Activated T-cell treated with anti-CD3 and anti-CD28 coated beads for 1 hour (primary cell): ENCODE measurements around the gene KCTD4.
"Not testable (repeated sequence)": the region's sequence is repeated elsewhere in the genome, so short reads cannot be mapped to it uniquely, and the experiment has no call there.

Experiments
- DNase-seq: peaks from one replicate; pipeline ENCODE4 v3.0.0-alpha.2; 2020; ENCODE audit warnings: low read depth

Gene KCTD4

GRCh38 chr13:45215392-45216077 is 14.7 kb upstream of the KCTD4 start:
- DNase-seq: no peak

GRCh38 chr13:45209229-45209628 is 8.4 kb upstream of the KCTD4 start:
- no peak for DNase-seq

- no peak for DNase-seq
These were observed 7.3 kb upstream of the KCTD4 start for GRCh38 chr13:45208132-45208531.

GRCh38 chr13:45207319-45207718 is 6.5 kb upstream of the KCTD4 start:
- no peak for DNase-seq

- no peak for DNase-seq
These were observed 5.5 kb upstream of the KCTD4 start for GRCh38 chr13:45206340-45206739.

GRCh38 chr13:45205124-45205523 is 4.3 kb upstream of the KCTD4 start:
- DNase-seq: no peak

- no peak for DNase-seq
These were observed 1.1 kb downstream of the KCTD4 start for GRCh38 chr13:45199711-45200110.

- DNase-seq: no peak
These were observed 1.9 kb downstream of the KCTD4 start for GRCh38 chr13:45198924-45199323.

- DNase-seq: no peak
These were observed 2.8 kb downstream of the KCTD4 start for GRCh38 chr13:45198041-45198440.

GRCh38 chr13:45196622-45197021 is 4.2 kb downstream of the KCTD4 start:
- no peak for DNase-seq

- DNase-seq: no peak
These were observed 4.7 kb downstream of the KCTD4 start for GRCh38 chr13:45196096-45196495.

GRCh38 chr13:45195421-45195820 is 5.4 kb downstream of the KCTD4 start:
- no peak for DNase-seq

GRCh38 chr13:45194081-45194939 is 6.5 kb downstream of the KCTD4 start:
- no peak for DNase-seq

- no peak for DNase-seq
These were observed 9.0 kb downstream of the KCTD4 start for GRCh38 chr13:45191874-45192273.

- not testable (repeated sequence) for DNase-seq
These were observed 11.3 kb downstream of the KCTD4 start for GRCh38 chr13:45189511-45189910.

GRCh38 chr13:45189077-45189476 is 11.8 kb downstream of the KCTD4 start:
- DNase-seq: not testable (repeated sequence)

- DNase-seq: no peak
These were observed 15.6 kb downstream of the KCTD4 start for GRCh38 chr13:45185286-45185685.

GRCh38 chr13:45184693-45185092 is 16.2 kb downstream of the KCTD4 start:
- DNase-seq: no peak

GRCh38 chr13:45180713-45181601 is 19.9 kb downstream of the KCTD4 start:
- no peak for DNase-seq

GRCh38 chr13:45180303-45180702 is 20.5 kb downstream of the KCTD4 start:
- no peak for DNase-seq

GRCh38 chr13:45179428-45179827 is 21.4 kb downstream of the KCTD4 start:
- no peak for DNase-seq
